Measurements from ENCODE around the gene MKNK2.

Gene MKNK2

GRCh38 chr19:2021453-2022140 is 29.4 kb downstream of the MKNK2 start:
- no peak for DNase-seq

GRCh38 chr19:2018752-2019151 is 32.3 kb downstream of the MKNK2 start:
- DNase-seq, result no peak

GRCh38 chr19:2016041-2016807 is 34.8 kb downstream of the MKNK2 start:
- DNase-seq, result no peak

GRCh38 chr19:2015608-2015950 is 35.5 kb downstream of the MKNK2 start, which contains the start of gene BTBD2:
BTBD2 (minus strand) TSS chr19:2015714; CDS start chr19:2015703, 11 bp downstream.
- peak; percentile 14 to 50 for DNase-seq

GRCh38 chr19:2014731-2015607 is 36.1 kb downstream of the MKNK2 start:
- DNase-seq, result peak in 1 of 2 experiments; percentile 4

- DNase-seq, result no peak
Observed at GRCh38 chr19:2014131-2014571, 36.9 kb downstream of the MKNK2 start.

GRCh38 chr19:2013683-2013961 is 37.4 kb downstream of the MKNK2 start:
- DNase-seq, result no peak

- no peak for DNase-seq
Observed at GRCh38 chr19:2012941-2013682, 37.9 kb downstream of the MKNK2 start.

- no peak for DNase-seq
Observed at GRCh38 chr19:2011169-2011568, 39.9 kb downstream of the MKNK2 start.

GRCh38 chr19:2010135-2010668 is 40.8 kb downstream of the MKNK2 start:
- no peak for DNase-seq

GRCh38 chr19:2003874-2004273 is 47.2 kb downstream of the MKNK2 start:
- no peak for DNase-seq

- no peak for DNase-seq
Observed at GRCh38 chr19:1999856-2000515, 51.1 kb downstream of the MKNK2 start.

- DNase-seq, result no peak
Observed at GRCh38 chr19:1998712-1999708, 52.0 kb downstream of the MKNK2 start.

GRCh38 chr19:1997353-1998233 is 53.5 kb downstream of the MKNK2 start:
- DNase-seq, result no peak

GRCh38 chr19:1992759-1993260 is 58.2 kb downstream of the MKNK2 start:
- DNase-seq, result no peak

- no peak for DNase-seq
Observed at GRCh38 chr19:1991018-1991913, 59.8 kb downstream of the MKNK2 start.

GRCh38 chr19:1990230-1991017 is 60.6 kb downstream of the MKNK2 start:
- no peak for DNase-seq
